Raji (cell line): ENCODE data around the gene RICTOR.

Experiments
- POLR2A ChIP-seq: IDR thresholded peaks from 2 replicates; pipeline ENCODE4 v1.6.1; 2011; ENCODE audit warnings: low read depth, low read length, control low read depth; ENCODE audit not compliant: insufficient read depth

Gene RICTOR, protein sequence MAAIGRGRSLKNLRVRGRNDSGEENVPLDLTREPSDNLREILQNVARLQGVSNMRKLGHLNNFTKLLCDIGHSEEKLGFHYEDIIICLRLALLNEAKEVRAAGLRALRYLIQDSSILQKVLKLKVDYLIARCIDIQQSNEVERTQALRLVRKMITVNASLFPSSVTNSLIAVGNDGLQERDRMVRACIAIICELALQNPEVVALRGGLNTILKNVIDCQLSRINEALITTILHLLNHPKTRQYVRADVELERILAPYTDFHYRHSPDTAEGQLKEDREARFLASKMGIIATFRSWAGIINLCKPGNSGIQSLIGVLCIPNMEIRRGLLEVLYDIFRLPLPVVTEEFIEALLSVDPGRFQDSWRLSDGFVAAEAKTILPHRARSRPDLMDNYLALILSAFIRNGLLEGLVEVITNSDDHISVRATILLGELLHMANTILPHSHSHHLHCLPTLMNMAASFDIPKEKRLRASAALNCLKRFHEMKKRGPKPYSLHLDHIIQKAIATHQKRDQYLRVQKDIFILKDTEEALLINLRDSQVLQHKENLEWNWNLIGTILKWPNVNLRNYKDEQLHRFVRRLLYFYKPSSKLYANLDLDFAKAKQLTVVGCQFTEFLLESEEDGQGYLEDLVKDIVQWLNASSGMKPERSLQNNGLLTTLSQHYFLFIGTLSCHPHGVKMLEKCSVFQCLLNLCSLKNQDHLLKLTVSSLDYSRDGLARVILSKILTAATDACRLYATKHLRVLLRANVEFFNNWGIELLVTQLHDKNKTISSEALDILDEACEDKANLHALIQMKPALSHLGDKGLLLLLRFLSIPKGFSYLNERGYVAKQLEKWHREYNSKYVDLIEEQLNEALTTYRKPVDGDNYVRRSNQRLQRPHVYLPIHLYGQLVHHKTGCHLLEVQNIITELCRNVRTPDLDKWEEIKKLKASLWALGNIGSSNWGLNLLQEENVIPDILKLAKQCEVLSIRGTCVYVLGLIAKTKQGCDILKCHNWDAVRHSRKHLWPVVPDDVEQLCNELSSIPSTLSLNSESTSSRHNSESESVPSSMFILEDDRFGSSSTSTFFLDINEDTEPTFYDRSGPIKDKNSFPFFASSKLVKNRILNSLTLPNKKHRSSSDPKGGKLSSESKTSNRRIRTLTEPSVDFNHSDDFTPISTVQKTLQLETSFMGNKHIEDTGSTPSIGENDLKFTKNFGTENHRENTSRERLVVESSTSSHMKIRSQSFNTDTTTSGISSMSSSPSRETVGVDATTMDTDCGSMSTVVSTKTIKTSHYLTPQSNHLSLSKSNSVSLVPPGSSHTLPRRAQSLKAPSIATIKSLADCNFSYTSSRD (N-terminal part only)

DNA sequence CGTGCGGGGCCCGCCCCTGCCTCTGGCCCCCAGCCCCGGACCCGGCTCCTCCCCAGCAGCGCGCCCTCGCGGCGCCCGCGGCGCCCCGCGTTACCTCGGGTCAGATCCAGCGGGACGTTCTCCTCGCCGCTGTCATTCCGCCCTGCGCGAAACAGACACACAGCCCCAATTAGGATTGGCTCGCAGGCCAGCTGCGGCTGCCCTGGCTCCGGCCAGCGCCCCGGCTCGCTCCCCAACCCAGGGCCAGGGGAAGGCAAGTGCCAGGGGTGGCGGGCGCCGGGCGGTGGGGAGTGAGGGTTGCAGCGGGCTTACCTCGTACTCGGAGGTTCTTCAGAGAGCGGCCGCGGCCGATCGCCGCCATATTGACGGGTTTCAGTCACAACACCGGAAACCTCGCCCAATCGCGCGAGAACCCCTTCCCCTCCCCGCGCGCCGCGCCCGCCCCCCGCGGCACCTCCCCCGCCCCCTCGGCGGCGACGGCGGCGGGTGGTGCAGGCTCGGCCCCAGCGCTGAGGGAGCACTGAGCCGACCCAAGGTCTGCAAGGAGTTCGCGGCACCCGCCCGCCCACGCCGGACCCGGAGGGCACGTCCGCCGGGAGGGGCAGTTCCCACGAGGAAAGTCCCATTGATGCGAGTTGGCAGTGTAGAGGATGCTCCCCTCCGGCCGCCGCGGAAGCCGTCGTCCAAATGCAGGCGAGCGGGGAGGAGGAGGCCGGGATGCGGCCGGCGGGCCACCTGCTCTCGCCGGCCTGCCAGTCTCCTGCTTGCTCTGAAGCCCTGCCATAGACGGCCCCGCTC, at the start of gene RICTOR:
Gene RICTOR, minus strand, starts transcription at position 383 of the 798 bp plus-strand sequence. Its CDS starts 22 bp downstream, at position 361.
- TF ChIP-seq POLR2A: peak; percentile 91

DNA sequence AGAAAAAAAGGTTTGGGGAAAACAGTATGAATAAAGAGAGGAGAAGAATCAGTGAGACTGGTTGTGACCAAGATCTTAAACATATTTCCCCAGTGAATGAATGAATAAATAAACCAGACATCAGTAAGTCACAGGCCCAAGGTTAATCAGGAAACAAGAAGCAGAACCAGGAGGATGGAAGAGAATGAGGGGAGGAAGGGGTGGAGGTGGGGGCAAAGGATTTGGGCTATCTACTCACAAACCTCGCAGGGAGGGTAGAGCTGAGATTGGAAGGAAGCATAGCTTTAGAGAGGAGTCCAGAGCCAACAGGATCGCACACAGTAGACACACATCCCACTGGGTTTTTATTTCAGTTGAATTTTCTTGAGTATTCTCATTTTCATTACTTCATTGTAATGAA, 47.7 kb upstream of the RICTOR start:
- TF ChIP-seq POLR2A: no peak

DNA sequence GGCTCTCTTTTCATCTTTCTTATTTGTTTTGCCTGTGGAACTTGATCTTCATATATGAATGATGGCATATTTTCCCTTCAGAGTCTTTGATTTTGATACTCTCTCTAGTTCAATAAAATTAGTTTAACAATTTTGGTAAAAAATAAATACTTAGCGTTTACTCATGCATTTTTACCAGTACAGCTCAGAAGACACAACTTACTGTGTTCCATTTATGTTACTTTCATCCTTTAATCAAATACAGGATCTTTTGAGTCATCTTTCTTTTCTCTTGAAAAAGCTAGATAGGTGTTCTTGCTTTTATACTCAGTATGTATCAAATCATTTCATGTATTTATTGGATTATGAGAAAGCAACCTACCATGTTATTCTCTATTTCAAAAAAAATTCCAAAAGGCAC, 47.1 kb upstream of the RICTOR start:
- no peak for TF ChIP-seq POLR2A

DNA sequence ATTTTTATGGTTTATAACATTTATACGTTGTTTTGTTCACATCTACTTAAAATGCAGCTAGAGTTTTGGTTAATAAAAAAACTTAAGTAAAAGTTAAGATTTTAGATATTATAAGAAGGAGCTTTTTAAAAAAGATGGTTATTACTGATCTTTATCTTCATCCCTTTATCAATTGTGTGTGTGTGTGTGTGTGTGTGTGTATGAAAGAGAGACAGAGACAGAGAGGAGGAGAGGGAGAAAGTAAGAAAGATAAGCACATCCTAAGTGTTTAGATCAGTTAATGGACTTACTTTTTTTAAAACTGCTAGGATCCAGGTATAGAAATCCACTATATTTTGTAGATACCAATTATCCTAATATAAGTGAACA, 45.8 kb upstream of the RICTOR start:
- no peak for TF ChIP-seq POLR2A

DNA sequence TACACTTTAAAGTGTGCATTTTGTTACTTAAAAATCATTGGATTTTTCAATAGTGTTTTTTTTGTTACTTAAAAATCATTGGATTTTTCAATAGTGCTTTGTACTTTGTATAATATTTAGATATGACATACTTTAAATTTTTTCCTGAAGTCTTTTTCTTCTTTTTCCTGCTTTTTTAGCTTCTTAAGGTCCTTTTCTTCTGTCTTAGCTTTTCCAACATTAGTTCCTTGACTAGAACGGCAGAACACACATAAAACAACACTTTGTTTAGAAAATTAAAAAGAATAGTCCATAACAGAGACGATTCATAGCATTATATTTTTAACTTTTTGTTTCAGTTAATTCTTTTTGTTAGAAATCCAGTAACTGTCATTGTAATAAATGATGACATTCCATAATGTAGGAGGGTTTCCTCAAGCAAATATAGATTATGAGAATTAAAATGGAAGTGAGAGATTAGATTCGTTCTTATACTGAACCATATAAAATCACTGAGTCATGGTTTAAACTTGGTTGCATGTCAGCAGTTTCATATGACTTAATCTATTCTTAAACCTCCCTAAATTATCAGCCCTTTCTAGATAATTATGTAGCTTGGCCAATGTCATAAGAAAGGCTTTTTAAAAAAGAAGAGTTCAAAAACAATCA, 45.3 kb upstream of the RICTOR start:
- no peak for TF ChIP-seq POLR2A

DNA sequence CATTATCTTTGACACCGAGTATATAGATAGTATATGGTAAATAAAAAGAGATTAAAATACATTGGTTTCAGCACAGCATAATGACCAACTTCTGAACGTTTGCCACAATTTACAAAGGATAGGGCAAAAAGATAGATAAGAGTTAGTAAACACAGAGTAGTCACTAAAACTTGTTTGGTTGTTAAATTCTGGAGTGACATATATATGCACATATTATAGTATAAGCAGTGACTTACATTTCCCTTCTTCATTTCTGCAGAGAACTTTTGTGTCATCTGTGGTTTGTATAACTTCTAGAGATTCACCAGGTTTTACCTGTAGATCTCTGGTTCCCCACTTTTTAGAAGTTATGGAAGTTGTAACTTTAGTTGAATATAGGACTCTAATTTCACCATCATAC, 44.4 kb upstream of the RICTOR start:
- TF ChIP-seq POLR2A: no peak

DNA sequence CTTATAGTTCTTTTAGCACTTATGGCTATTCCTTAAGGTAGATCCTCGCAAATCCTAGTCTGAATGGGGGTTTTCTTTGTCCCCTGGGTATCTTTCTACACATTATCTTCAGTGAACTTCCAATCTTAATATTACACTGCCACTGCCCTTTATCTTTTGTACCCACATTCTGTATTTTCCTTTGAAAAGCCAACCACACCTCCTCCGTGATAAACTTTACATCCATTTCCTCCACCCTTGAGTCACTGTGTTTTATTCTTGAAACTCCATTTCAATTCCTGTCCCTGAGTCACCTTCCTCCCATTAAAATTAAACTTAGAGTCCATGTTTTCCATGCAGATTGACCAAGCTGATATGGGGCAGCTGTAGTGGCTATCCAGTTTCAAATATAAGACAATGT, 43.2 kb upstream of the RICTOR start:
- no peak for TF ChIP-seq POLR2A

DNA sequence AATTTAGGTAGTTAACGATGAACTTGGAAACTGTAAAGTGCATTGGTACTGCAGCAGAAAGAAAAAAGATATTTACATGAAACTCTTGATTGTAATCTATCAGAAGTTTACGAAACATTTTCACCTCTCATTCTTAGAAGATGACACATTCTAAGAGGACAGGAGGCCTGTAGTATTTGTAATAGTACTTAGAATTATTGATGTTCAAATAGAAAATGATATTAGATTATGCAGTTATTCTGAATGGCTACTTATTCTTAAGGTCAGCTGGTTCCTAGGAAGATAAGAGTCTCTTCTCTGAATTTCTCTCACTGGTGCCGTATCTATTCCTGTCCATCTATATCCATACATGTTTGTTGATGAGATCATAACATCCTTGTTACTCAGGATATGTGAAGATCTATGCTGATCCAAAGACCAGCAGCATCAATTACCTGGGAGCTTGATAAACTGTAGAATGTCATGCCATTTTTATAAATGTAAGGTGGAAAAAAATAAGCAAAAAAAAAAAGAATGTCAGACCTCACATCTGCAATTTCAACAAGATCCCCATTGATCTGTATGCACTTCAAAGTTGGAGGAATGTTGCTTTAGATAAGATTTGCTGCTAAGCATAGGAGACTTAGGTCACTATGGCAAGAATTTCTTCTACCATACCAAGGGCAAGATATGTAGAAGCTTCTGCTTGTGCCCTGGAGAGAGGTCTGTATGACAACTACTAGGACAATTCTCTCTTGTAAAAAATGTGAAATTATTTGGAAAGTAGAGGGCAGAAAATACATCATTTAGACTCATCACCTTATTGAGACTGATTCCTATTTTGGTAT, 42.4 kb upstream of the RICTOR start:
- TF ChIP-seq POLR2A: no peak

DNA sequence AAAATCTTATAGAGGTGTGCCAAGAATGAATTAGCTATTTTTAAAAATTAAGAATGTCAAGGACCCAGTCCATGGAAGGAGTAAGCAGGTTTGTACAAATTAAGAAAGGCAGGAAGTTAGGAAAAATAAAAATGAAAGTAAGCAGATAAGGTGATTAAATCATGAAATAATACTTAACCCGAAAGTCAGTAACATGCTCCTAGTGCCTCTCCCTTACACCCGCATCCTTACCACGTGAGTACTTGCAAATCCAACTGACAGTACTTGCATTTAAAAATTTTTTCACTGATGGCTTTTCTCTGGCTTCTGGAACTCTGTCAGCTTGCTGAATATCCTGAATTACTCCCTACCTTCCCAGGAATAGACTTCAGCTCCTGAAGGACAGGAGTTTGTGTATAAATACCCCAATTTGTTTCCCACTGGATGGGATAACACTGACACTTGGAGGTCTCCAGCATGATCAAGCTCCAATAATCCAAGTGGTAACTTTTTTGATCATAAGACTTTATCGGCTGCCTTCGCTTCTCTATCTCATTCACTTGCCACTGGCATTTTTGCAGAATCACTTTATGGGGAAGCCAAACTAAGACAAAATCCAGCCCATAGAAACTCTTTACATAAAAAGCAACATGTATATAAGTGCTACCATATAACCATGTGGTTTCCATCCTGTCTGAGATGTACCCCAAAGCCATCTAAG, 41.6 kb upstream of the RICTOR start:
- no peak for TF ChIP-seq POLR2A

DNA sequence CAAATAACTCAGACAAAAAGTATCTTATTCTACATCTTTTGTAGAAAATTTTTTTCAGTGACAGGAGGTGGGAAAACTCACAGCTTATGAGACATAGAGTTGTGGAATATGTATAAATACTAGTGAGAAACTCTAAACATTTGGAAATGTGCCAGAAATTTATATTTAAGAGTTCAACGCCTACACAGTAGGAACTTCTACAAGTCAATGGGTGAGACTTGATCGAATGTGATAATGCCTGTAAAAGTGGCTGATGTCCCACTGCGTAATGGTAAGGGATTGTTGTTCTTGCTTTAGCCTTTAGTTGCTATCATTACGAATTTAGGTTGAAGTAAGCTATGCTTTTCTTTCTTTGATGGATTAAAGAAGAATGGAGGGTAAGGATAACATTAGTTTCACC, 40.0 kb upstream of the RICTOR start:
- no peak for TF ChIP-seq POLR2A

DNA sequence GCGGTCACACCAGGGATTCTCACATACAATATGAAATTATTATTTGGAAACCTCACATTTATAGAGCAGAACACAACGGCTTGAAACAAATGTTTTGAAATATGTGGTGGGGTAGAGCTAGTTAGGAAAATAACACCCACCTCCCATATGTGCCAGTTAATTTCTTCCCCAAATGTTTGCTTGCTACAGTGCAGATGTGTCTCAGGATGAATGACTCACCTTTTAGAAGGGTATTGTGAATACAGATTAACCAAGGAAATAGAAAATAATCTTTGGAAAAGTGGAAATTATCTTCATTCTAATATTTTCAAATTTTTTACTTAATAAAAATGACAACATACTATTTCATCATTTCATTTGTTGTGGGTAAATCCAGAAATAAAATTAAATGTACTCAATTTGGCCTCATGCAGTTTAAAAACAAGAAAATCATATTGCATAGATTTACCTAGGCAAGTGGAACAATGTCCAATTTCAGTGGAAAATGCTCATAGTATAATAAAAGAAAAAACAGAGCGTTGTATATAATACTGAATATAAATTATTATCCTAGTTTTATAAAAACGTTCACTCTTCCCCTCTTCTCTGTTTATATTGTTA, 39.3 kb upstream of the RICTOR start:
- no peak for TF ChIP-seq POLR2A

DNA sequence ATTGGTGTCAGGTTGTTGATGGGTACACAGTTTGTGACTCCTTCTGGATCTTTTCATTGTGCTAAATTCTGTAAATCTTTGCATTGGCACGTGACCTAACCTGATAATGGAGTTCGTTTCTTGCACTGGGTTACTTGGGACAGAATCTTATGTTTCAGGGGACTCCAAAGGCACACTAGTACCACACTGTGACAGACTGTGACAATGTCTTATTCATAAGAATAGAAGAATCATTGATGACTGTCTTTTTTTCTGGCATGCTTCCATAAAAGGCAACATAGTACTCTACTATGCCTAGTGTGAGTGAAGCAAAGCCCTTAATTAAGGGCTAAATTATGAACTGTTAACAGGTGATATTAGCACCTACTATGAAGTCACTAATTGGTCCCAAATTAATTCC, 35.4 kb upstream of the RICTOR start:
- TF ChIP-seq POLR2A: no peak

DNA sequence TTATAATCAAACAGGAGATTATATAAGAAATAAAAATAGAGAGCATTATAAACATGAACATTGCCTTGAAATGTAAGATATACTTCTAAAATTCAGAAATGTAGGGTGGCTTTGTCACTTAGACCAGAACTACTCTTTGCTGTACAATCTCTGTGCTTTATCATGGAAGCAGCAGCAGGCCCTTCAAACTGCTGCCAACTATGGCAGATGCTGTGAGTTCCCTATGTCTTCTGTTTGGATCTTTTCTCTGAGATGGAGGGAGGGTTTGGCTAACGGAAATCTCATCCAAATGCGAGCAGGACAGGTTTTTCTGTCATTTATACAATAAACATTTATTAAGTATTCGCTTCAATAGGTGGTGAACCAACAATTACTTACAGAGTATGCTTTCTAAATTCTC, 34.8 kb upstream of the RICTOR start:
- no peak for TF ChIP-seq POLR2A

DNA sequence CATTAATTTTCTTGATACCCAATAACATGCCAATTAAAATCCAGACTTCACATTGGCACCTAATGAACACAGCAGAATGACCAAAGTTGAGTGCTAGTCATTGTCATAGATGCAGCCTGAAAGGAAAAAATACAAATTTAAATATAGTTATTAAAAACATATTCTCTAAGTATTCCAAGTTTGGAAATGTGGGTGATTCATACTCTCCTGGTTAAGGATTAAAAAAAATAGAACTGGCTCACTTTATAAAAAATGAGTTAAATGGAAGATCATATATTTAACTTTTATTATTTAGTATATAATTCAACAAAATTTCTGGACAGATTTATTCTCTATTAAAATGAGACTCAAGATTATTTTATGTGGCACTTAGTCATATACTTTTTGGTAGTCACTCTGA, 33.2 kb upstream of the RICTOR start:
- no peak for TF ChIP-seq POLR2A
